Common myeloid progenitor, CD34-positive (primary cell): ENCODE data around the gene PTK6.
A peak's percentile ranks its signal among the peaks of the same experiment; 100 is the strongest.

Source experiments
- CTCF ChIA-PET: fragments of 350-600 bp; sonication (Branson Sonifier 250); formaldehyde crosslinking; loops from one replicate; lab custom pipeline; 2021; ENCODE audit warnings: antibody characterized with exemption; lab: Charles Lee
- POLR2A ChIA-PET: fragments of 350-600 bp; sonication (Branson Sonifier 250); formaldehyde crosslinking; loops from one replicate; lab custom pipeline; 2021; ENCODE audit warnings: antibody characterized with exemption; lab: Charles Lee
- DNase-seq, 3 donors: peaks; one replicate each; pipeline versions ENCODE4 v3.0.0 to v3.0.0-alpha.2; 2013
- H3K27ac ChIP-seq, 2 experiments: 1 replicate in 1 of 2; 2 replicates in 1 of 2; pipeline ENCODE4 v1.7.0; 2013; ENCODE audit warnings: inconsistent platforms in 2 of 2, low read length in 2 of 2, mild to moderate bottlenecking in 2 of 2, low read depth in 1 of 2, moderate library complexity in 1 of 2; ENCODE audit not compliant: severe bottlenecking in 2 of 2, insufficient read depth in 1 of 2, poor library complexity in 1 of 2
- H3K27me3 ChIP-seq, 5 experiments: replicated peaks in 2 of 5; 1 replicate in 3 of 5; 2 replicates in 2 of 5; pipeline versions ENCODE4 v1.6.1 to v1.7.0; 2013; ENCODE audit warnings: low read length in 4 of 5, mild to moderate bottlenecking in 2 of 5, moderate library complexity in 2 of 5, inconsistent platforms in 1 of 5; ENCODE audit not compliant: insufficient read depth in 5 of 5, control insufficient read depth in 4 of 5
- H3K36me3 ChIP-seq, 4 experiments: 1 replicate in 2 of 4; 2 replicates in 2 of 4; pipeline versions ENCODE4 v1.6.1 to v1.7.0; 2013; ENCODE audit warnings: low read length in 3 of 4, control low read depth in 1 of 4, mild to moderate bottlenecking in 1 of 4; ENCODE audit not compliant: control insufficient read depth in 4 of 4, insufficient read depth in 4 of 4
- H3K4me1 ChIP-seq, 4 experiments: 1 replicate in 3 of 4; 2 replicates in 1 of 4; pipeline versions ENCODE4 v1.6.1 to v1.7.1; 2013; ENCODE audit warnings: low read length in 3 of 4, mild to moderate bottlenecking in 3 of 4, control low read depth in 1 of 4, inconsistent platforms in 1 of 4, moderate library complexity in 1 of 4; ENCODE audit not compliant: control insufficient read depth in 4 of 4, insufficient read depth in 4 of 4; ENCODE audit errors: control extremely low read depth in 1 of 4
- H3K4me3 ChIP-seq, 7 experiments: 1 replicate in 4 of 7; 2 replicates in 3 of 7; pipeline versions ENCODE4 v1.5.1 to v1.7.0; 2013; ENCODE audit warnings: mild to moderate bottlenecking in 7 of 7, low read length in 6 of 7, moderate library complexity in 6 of 7, inconsistent platforms in 2 of 7, low read depth in 2 of 7, control low read depth in 1 of 7; ENCODE audit not compliant: insufficient read depth in 4 of 7, control insufficient read depth in 1 of 7; ENCODE audit errors: extremely low read depth in 1 of 7
- H3K9me3 ChIP-seq, 5 experiments: 1 replicate in 4 of 5; 2 replicates in 1 of 5; pipeline versions ENCODE4 v1.6.1 to v1.7.1; 2013; ENCODE audit warnings: low read length in 4 of 5, mild to moderate bottlenecking in 2 of 5, inconsistent platforms in 1 of 5, low read depth in 1 of 5, moderate library complexity in 1 of 5; ENCODE audit not compliant: control insufficient read depth in 4 of 5, insufficient read depth in 2 of 5; ENCODE audit errors: control extremely low read depth in 1 of 5
- WGBS: methylation state at CpG from one replicate; pipeline ENCODE4 v1.1.5; 2013; ENCODE audit not compliant: insufficient coverage; 5-methylcytosine and 5-hydroxymethylcytosine counted together

Gene PTK6

GRCh38 chr20:63568986-63569949, 32.1 kb upstream of the PTK6 start:
- ChIA-PET POLR2A (interaction anchor here (0.6 to 1.2 kb wide), 2 partner anchors 12 to 14 kb away, joined by 3 read pairs; no protein-coding TSS in a partner anchor), CTCF (interaction anchor here (0.7 to 2.2 kb wide), 6 partner anchors 9 to 226 kb away, joined by 3 to 7 read pairs (median 3); partner anchors contain the start of gene PTK6)
- Histone ChIP-seq H3K36me3 (no peaks in the 10 kb centered on the region), H3K9me3 (no peaks in the 10 kb centered on the region), H3K27me3 (peaks cover 0 to 52% (median 6%) of the 10 kb centered on the region in 5 experiments), H3K4me1 (peaks cover 0 to 41% (median 33%) of the 10 kb centered on the region in 4 experiments), H3K27ac (no peak overlapping the region), H3K4me3 (no peak overlapping the region)
- WGBS = 86% methylated on average over 45 of the region's 46 CpGs
- peak in 2 of 3 donors; percentile 46 to 54 for DNase-seq

- Histone ChIP-seq H3K36me3 (no peaks in the 10 kb centered on the region), H3K9me3 (no peaks in the 10 kb centered on the region), H3K27ac (no peak overlapping the region), H3K4me3 (peak overlapping the region in 5 of 7 experiments; percentile 35 to 74 (median 51)), H3K27me3 (peaks cover 0 to 53% (median 6%) of the 10 kb centered on the region in 5 experiments), H3K4me1 (peaks cover 0 to 37% (median 29%) of the 10 kb centered on the region in 4 experiments)
- peak in 2 of 3 donors; percentile 51 to 58 for DNase-seq
- 32% methylated on average over 33 of the region's 43 CpGs for WGBS
- ChIA-PET CTCF (interaction anchor here (0.9 to 2.2 kb wide), 5 partner anchors 8 to 227 kb away, joined by 3 to 7 read pairs (median 3); no protein-coding TSS in a partner anchor), POLR2A (interaction anchor here (0.6 to 1.2 kb wide), 3 partner anchors 12 to 31 kb away, joined by 3 read pairs; partner anchors contain the start of gene PTK6)
Measured at GRCh38 chr20:63568170-63568981, 31.2 kb upstream of the PTK6 start.

GRCh38 chr20:63567386-63568169, 30.4 kb upstream of the PTK6 start:
- Histone ChIP-seq H3K4me1 (peaks cover 0 to 29% (median 25%) of the 10 kb centered on the region in 4 experiments), H3K36me3 (peaks cover 0 to 5% (median 0%) of the 10 kb centered on the region in 4 experiments), H3K27me3 (peaks cover 0 to 47% (median 6%) of the 10 kb centered on the region in 5 experiments), H3K27ac (no peak overlapping the region), H3K9me3 (no peaks in the 10 kb centered on the region), H3K4me3 (peak overlapping the region in 5 of 7 experiments; percentile 35 to 74 (median 51))
- DNase-seq = peak; percentile 84 to 95 (median 95)
- CTCF ChIA-PET = interaction anchor here (0.7 to 2.2 kb wide), 7 partner anchors 9 to 57 kb away, joined by 3 to 7 read pairs (median 3); no protein-coding TSS in a partner anchor
- 21% methylated on average over 31 of the region's 37 CpGs for WGBS
- POLR2A ChIA-PET = interaction anchor here (1.1 to 1.2 kb wide), 2 partner anchors 11 to 30 kb away, joined by 3 read pairs; partner anchors contain the start of gene PTK6

GRCh38 chr20:63567136-63567385, 29.9 kb upstream of the PTK6 start:
- peaks cover 0 to 28% (median 25%) of the 10 kb centered on the region in 4 experiments for H3K4me1 ChIP-seq
- peaks cover 0 to 6% (median 0%) of the 10 kb centered on the region in 4 experiments for H3K36me3 ChIP-seq
- peak; percentile 36 to 73 (median 61) for DNase-seq
- H3K27ac ChIP-seq = no peak overlapping the region
- H3K27me3 ChIP-seq = peaks cover 0 to 43% (median 6%) of the 10 kb centered on the region in 5 experiments
- 69% methylated on average over 21 of the region's 22 CpGs for WGBS
- ChIA-PET POLR2A (interaction anchor here (1.1 kb wide), 1 partner anchor 29 kb away, joined by 3 read pairs; the partner anchor contains the start of gene PTK6), CTCF (interaction anchor here (0.7 to 1.7 kb wide), 6 partner anchors 9 to 58 kb away, joined by 3 to 4 read pairs (median 3); no protein-coding TSS in a partner anchor)
- peak overlapping the region in 1 of 7 experiments; percentile 51 for H3K4me3 ChIP-seq
- H3K9me3 ChIP-seq = no peaks in the 10 kb centered on the region

- no peak for DNase-seq
- WGBS = 88% methylated on average over 41 of the region's 46 CpGs
- ChIA-PET CTCF (interaction anchor here (1.1 to 1.7 kb wide), 5 partner anchors 10 to 46 kb away, joined by 3 to 4 read pairs (median 3); no protein-coding TSS in a partner anchor), POLR2A (no interaction called here)
- peaks cover 0 to 28% (median 25%) of the 10 kb centered on the region in 4 experiments for H3K4me1 ChIP-seq
- no peak overlapping the region for H3K4me3 ChIP-seq
- H3K9me3 ChIP-seq = no peaks in the 10 kb centered on the region
- peaks cover 0 to 39% (median 4%) of the 10 kb centered on the region in 5 experiments for H3K27me3 ChIP-seq
- H3K36me3 ChIP-seq = peaks cover 0 to 6% (median 0%) of the 10 kb centered on the region in 4 experiments
- no peak overlapping the region for H3K27ac ChIP-seq
Measured at GRCh38 chr20:63566395-63567135, 29.4 kb upstream of the PTK6 start.
